ENCODE data around the gene ST6GALNAC3.

ST6GALNAC3 gene

DNA sequence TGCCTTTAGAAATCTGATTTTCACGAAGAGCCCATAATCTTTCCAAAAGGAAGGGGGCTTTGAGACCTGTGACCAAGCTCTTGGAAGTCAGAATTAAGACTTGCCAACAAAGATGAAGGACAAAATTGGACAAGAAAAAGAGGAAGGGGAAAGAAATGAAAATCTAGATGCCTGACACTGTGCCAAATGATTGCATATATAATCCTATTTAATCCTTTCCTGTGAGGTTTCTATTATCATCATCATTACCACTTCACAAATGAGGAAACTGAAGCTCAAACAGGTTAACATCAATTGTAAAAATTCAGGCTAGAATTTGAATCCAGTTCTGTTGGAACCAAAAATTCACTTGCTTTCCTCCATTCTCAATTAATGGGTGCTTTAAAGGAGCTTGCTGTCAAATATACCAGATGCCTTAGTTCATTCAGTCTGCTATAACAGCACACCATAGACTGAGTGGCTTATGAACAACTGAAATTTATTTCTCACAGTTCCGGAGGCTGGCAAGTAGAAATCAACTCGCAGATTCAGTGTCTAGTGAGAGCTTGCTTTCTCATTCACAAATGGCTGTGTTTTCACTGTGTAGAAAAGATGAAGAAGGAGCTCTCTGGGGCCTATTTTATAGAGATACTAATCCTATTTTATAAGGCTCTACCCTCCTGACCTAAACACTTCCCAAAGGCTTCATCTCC is 595.2 kb downstream of the ST6GALNAC3 start:
- no peak for DNase-seq

GRCh38 chr1:76674689-76675210 is 600.2 kb downstream of the ST6GALNAC3 start:
- no peak for DNase-seq

GRCh38 chr1:76677416-76678405 is 603.2 kb downstream of the ST6GALNAC3 start:
- no peak for DNase-seq

GRCh38 chr1:76679534-76680152 is 605.1 kb downstream of the ST6GALNAC3 start:
- no peak for DNase-seq

DNA sequence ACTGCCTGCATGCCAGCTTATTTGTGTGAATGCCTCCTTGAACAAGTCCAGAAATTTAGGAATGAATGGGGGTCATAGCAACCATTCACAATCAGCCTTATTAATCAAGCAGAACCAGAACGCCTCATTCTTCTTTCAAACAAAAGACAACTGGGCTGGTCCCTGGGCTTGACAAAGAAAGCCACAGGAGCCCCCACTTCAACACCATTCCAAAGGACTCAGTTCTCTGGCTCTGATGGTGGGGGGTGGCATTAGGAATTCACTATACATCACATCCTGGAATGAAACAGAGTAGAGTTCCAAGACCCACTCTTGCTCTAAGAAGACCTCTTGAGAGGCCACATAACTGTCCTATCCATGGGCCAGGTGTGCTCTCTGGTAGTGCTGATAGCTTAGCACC is 606.1 kb downstream of the ST6GALNAC3 start:
- no peak for DNase-seq

GRCh38 chr1:76682138-76682537 is 607.6 kb downstream of the ST6GALNAC3 start:
- DNase-seq: no peak
